AG09319 (cell line): ENCODE measurements around the gene GUK1.

Experiments
- DNase-seq: peaks from one replicate; pipeline ENCODE4 v3.0.0-alpha.2; 2010; ENCODE audit warnings: low read depth; ENCODE audit errors: extremely low read depth
- CTCF ChIP-seq: IDR thresholded peaks from 2 replicates; pipeline ENCODE4 v1.5.1; 2011; ENCODE audit warnings: low read depth, mild to moderate bottlenecking, inconsistent platforms, low read length, moderate library complexity

Gene GUK1

GRCh38 chr1:228174482-228175315 is 34.6 kb downstream of the GUK1 start:
- no peak for TF ChIP-seq CTCF
- no peak for DNase-seq

GRCh38 chr1:228175316-228176023 is 35.4 kb downstream of the GUK1 start:
- TF ChIP-seq CTCF, result no peak
- no peak for DNase-seq

GRCh38 chr1:228176024-228176395 is 35.9 kb downstream of the GUK1 start:
- no peak for TF ChIP-seq CTCF
- no peak for DNase-seq

DNA sequence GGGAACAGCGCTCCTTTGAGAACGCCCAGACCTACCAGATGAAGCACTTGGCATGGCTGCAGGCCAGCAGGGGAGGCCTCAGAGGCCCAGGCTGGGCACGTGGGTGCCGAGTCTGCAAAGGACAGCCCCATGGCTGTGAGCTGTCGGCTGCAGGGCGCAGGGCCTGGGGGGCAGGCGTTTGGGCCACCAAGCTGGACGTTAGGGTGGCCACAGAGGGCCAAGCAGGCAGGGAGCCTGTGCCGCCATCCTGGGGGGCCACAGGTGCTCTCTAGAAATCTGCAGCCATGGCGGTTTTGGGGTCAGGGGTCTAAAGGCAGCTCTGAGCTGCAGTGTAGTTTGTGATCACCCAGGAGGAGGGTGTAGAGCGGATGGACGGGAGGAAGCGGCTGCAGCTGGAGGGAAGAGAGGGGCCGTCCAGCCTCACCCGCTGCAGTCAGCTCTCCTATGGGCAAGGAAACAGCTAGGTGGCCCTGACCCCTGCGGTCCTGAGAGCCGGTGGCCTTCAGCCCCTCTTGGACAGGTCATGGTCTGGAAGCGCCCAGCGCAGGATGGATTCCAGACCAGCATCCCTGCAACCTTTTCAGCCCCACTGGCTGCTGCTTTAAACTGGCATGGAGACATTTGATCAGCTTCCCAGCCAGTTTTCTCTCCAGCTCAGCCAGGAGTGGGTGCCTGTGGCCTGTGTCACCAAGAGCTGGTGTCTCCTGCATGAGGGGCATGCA is 36.5 kb downstream of the GUK1 start:
- DNase-seq, result no peak
- TF ChIP-seq CTCF, result no peak

DNA sequence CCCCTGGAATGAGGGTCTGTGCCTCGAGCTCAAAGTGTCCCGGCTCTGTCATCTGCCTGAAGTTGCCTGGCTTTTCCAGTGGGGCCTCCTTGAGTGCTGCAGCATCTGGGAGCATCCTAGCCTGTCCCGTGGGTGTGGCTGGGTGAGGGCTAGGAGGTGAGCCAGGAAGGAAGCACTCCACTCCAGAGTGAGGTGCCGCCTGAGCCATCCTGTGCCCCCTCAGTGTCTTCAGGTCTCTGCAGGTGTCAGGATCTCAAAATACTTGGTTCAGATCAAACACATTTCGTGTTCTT is 37.0 kb downstream of the GUK1 start:
- DNase-seq, result no peak
- no peak for TF ChIP-seq CTCF

- no peak for TF ChIP-seq CTCF
- no peak for DNase-seq
Measured at GRCh38 chr1:228177721-228178710, 37.9 kb downstream of the GUK1 start.
